Activated CD8-positive, alpha-beta memory T cell treated with anti-CD3 and anti-CD28 coated beads, Interleukin-2, amount 50 U/mL, for 1 hour (primary cell): ENCODE data around the gene SPTBN2.
"Not testable (repeated sequence)": the region's sequence is repeated elsewhere in the genome, so short reads cannot be mapped to it uniquely, and the experiment has no call there.

Experiments used
- DNase-seq: peaks from one replicate; pipeline ENCODE4 v3.0.0-alpha.2; 2020; ENCODE audit errors: extremely low read depth

The SPTBN2 gene

GRCh38 chr11:66685276-66686099, 43.5 kb downstream of the SPTBN2 start:
- no peak for DNase-seq

- no peak for DNase-seq
These were observed 44.4 kb downstream of the SPTBN2 start for GRCh38 chr11:66684635-66685034.

- no peak for DNase-seq
These were observed 45.1 kb downstream of the SPTBN2 start for GRCh38 chr11:66683877-66684276.

- DNase-seq, result no peak
These were observed 47.9 kb downstream of the SPTBN2 start for GRCh38 chr11:66680966-66681645.

- DNase-seq, result peak; percentile 94
These were observed 51.2 kb downstream of the SPTBN2 start, which contains the start of gene RBM4B for GRCh38 chr11:66677599-66678375. Gene RBM4B, minus strand, starts transcription at chr11:66677887. Its CDS starts 808 bp downstream, at chr11:66677079.

- DNase-seq, result no peak
These were observed 52.0 kb downstream of the SPTBN2 start for GRCh38 chr11:66676931-66677598.

GRCh38 chr11:66676282-66676919, 52.6 kb downstream of the SPTBN2 start:
- no peak for DNase-seq

GRCh38 chr11:66674964-66675602, 53.9 kb downstream of the SPTBN2 start:
- no peak for DNase-seq

GRCh38 chr11:66670816-66671215, 58.2 kb downstream of the SPTBN2 start:
- DNase-seq, result no peak

GRCh38 chr11:66665369-66665768, 63.6 kb downstream of the SPTBN2 start:
- no peak for DNase-seq

GRCh38 chr11:66663741-66664296, 65.2 kb downstream of the SPTBN2 start:
- no peak for DNase-seq

GRCh38 chr11:66659763-66660162, 69.3 kb downstream of the SPTBN2 start:
- DNase-seq, result no peak

- no peak for DNase-seq
These were observed 75.9 kb downstream of the SPTBN2 start for GRCh38 chr11:66653123-66653522.

GRCh38 chr11:66652651-66653050, 76.4 kb downstream of the SPTBN2 start:
- DNase-seq, result no peak

- DNase-seq, result no peak
These were observed 78.0 kb downstream of the SPTBN2 start for GRCh38 chr11:66651016-66651415.

- no peak for DNase-seq
These were observed 79.1 kb downstream of the SPTBN2 start for GRCh38 chr11:66649903-66650302.

- no peak for DNase-seq
These were observed 82.2 kb downstream of the SPTBN2 start for GRCh38 chr11:66646828-66647227.

GRCh38 chr11:66643745-66644437, 85.1 kb downstream of the SPTBN2 start:
- DNase-seq, result no peak

GRCh38 chr11:66641834-66642233, 87.2 kb downstream of the SPTBN2 start:
- no peak for DNase-seq

- not testable (repeated sequence) for DNase-seq
These were observed 89.1 kb downstream of the SPTBN2 start for GRCh38 chr11:66639814-66640340.
